ENCODE measurements around the gene AP1S3.

DNA sequence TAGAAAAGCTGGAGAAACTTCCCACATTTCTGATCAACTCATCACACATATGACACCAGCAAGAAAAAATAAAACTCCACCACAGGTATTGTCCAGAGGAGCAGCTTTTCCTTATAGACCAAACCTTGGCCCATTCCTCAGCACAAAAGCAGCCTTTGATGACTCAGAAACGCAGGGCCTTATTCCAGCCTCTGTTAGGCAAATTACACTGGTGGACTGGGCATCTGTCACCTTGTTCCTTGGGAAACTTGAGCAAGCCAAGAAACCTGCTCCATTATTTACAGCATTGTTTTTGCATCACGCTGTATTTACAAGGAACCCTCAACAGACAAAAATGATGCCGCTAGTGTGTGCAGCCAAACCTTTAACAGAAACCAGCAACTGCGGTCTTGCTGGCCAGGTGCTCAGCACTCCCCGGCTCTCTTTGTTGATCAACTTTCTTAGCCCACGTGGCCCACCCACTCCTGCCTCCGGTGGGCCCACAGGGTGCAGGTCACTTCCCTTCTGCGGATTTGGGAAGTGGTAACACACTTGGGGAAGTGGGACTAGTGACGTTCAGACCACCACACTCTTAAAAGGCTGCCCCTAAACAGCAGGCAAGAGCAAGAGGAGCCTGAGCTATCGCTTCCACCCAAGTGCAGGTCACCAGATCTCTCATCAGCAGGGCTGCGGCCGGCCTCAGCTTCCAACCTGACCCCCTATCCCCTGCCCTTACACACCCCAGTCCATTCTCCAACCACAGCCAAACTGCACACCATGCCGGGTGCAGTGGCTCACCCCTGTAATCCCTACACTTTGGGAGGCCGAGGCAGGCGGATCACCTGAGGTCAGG, 1.5 kb downstream of the AP1S3 start:
- TF ChIP-seq ZFP3 (CRISPR knock-in tag; IDR thresholded peaks at IDR 0.05), result no peak
- TF ChIP-seq, protein P1, sequence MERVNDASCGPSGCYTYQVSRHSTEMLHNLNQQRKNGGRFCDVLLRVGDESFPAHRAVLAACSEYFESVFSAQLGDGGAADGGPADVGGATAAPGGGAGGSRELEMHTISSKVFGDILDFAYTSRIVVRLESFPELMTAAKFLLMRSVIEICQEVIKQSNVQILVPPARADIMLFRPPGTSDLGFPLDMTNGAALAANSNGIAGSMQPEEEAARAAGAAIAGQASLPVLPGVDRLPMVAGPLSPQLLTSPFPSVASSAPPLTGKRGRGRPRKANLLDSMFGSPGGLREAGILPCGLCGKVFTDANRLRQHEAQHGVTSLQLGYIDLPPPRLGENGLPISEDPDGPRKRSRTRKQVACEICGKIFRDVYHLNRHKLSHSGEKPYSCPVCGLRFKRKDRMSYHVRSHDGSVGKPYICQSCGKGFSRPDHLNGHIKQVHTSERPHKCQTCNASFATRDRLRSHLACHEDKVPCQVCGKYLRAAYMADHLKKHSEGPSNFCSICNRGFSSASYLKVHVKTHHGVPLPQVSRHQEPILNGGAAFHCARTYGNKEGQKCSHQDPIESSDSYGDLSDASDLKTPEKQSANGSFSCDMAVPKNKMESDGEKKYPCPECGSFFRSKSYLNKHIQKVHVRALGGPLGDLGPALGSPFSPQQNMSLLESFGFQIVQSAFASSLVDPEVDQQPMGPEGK (CRISPR knock-in tag; IDR thresholded peaks at IDR 0.05; ENCODE audit: borderline replicate concordance), result no peak
- no peak for TF ChIP-seq ZFP30 (CRISPR knock-in tag; IDR thresholded peaks at IDR 0.05)

All from SK-N-SH treated with all-trans-retinoic acid at 6 μM for 48 hours (cell line).